Gastroesophageal sphincter (tissue), 4 donors: ENCODE results near the gene WDR26. TPM values are rescaled to one million over a fixed set of nuclear protein-coding genes. Genes with fewer than 3 reads are reported as not detected.

Source experiments
- ATAC-seq: fragments of 150-250 bp; one replicate; pipeline ENCODE4 v1.9.1; 2016; ENCODE audit warnings: mild to moderate bottlenecking, moderate library complexity
- H3K27ac ChIP-seq, 4 donors: fragments of 200-600 bp; sonication (generic) in 3 of 4; 1 replicate in 3 of 4; 2 replicates in 1 of 4; pipeline ENCODE4 v1.5.1; 2016 to 2019
- H3K27me3 ChIP-seq: fragments of 200-600 bp; sonication (generic); one replicate; pipeline ENCODE4 v1.5.1; 2019
- H3K36me3 ChIP-seq, 2 donors: fragments of 200-600 bp; sonication (generic); one replicate each; pipeline ENCODE4 v1.5.1; 2019; ENCODE audit warnings: control low read depth in 1 of 2
- H3K4me1 ChIP-seq, 3 donors: fragments of 200-600 bp; sonication (generic); 1 replicate in 2 of 3; 2 replicates in 1 of 3; pipeline ENCODE4 v1.5.1; 2016 to 2019; ENCODE audit warnings: control low read depth in 2 of 3
- H3K4me3 ChIP-seq, 2 donors: fragments of 200-600 bp; sonication (generic); one replicate each; pipeline ENCODE4 v1.5.1; 2019; ENCODE audit warnings: mild to moderate bottlenecking in 1 of 2, moderate library complexity in 1 of 2
- H3K9me3 ChIP-seq, 3 donors: fragments of 200-600 bp; sonication (generic); one replicate each; pipeline ENCODE4 v1.5.1; 2017 to 2019; ENCODE audit warnings: control low read depth in 2 of 3
- CTCF ChIP-seq, 4 experiments: fragments of 200-600 bp in 2 of 4; fragments of 450-650 bp in 2 of 4; sonication (generic) in 1 of 4; IDR thresholded peaks; one replicate each; pipeline ENCODE4 v1.5.1; 2017 to 2019; ENCODE audit warnings: antibody characterized with exemption in 4 of 4, mild to moderate bottlenecking in 2 of 4, moderate library complexity in 2 of 4
- EP300 ChIP-seq: sonication (generic); formaldehyde crosslinking; IDR thresholded peaks from one replicate; pipeline ENCODE4 v1.6.1; 2017; ENCODE audit warnings: antibody characterized with exemption, mild to moderate bottlenecking
- POLR2A ChIP-seq, 2 donors: fragments of 450-650 bp; IDR thresholded peaks; one replicate each; pipeline ENCODE4 v1.6.1; 2017; ENCODE audit warnings: antibody characterized with exemption in 2 of 2, mild to moderate bottlenecking in 2 of 2, moderate library complexity in 1 of 2
- POLR2AphosphoS5 ChIP-seq: sonication (generic); formaldehyde crosslinking; IDR thresholded peaks from one replicate; pipeline ENCODE4 v1.6.1; 2017; ENCODE audit warnings: antibody characterized with exemption
- WGBS, 2 donors: methylation state at CpG; one replicate each; pipeline ENCODE4 v1.1.5; 2018; ENCODE audit warnings: low coverage in 1 of 2; 5-methylcytosine and 5-hydroxymethylcytosine counted together
- total RNA-seq, 4 donors: library from RNA; depleted of rRNA; stranded (reverse); fragments of >200 nt; gene quantifications; one replicate each; pipeline ENCODE4 v1.1.0, GENCODE V29; 2016

Gene WDR26
- total RNA-seq, 4 donors from 2014 or later = 63.9 to 94.5 (median 77.7) TPM

- Histone ChIP-seq H3K4me1 (peaks cover 0 to 48% (median 17%) of the 10 kb centered on the region in 3 donors), H3K27me3 (no peaks in the 10 kb centered on the region), H3K9me3 (no peaks in the 10 kb centered on the region), H3K4me3 (peak overlapping the region; percentile 84 to 86), H3K36me3 (peaks cover 0 to 9% of the 10 kb centered on the region in 2 donors), H3K27ac (peak overlapping the region; percentile 95 to 99 (median 97))
- ATAC-seq = peak; percentile 21
- WGBS, 2 donors = 0% methylated on average over 1 to 4 of the region's 4 CpGs
- no peak for TF ChIP-seq CTCF (IDR thresholded peaks at IDR 0.05)
- TF ChIP-seq POLR2A (IDR thresholded peaks at IDR 0.05) = no peak
- peak; percentile 33 for TF ChIP-seq POLR2AphosphoS5
- TF ChIP-seq EP300 = no peak
Observed at GRCh38 chr1:224435318-224435763, 744 bp upstream of the WDR26 start.

GRCh38 chr1:224433701-224434672 is 610 bp downstream of the WDR26 start:
- peak; percentile 55 for ATAC-seq
- peaks cover 0 to 62% (median 17%) of the 10 kb centered on the region in 3 donors for H3K4me1 ChIP-seq
- no CpG with 5 or more reads among the region's 88 CpGs for WGBS, 2 donors

GRCh38 chr1:224433041-224433691 is 1.4 kb downstream of the WDR26 start:
- Histone ChIP-seq H3K4me3 (peak overlapping the region; percentile 84 to 86), H3K27ac (peak overlapping the region; percentile 95 to 99 (median 97)), H3K9me3 (no peaks in the 10 kb centered on the region), H3K27me3 (no peaks in the 10 kb centered on the region), H3K36me3 (peaks cover 0 to 11% of the 10 kb centered on the region in 2 donors), H3K4me1 (peaks cover 0 to 70% (median 18%) of the 10 kb centered on the region in 3 donors)
- 0% methylated on average over 10 to 18 of the region's 19 CpGs for WGBS, 2 donors
- TF ChIP-seq POLR2A (IDR thresholded peaks at IDR 0.05) = no peak
- no peak for TF ChIP-seq CTCF (IDR thresholded peaks at IDR 0.05)
- no peak for TF ChIP-seq EP300
- TF ChIP-seq POLR2AphosphoS5 = no peak
- no peak for ATAC-seq

More at GRCh38 chr1:224433701-224434672, 610 bp downstream of the WDR26 start:
- TF ChIP-seq POLR2A (IDR thresholded peaks at IDR 0.05) (no peak), EP300 (no peak), CTCF (IDR thresholded peaks at IDR 0.05) (no peak), POLR2AphosphoS5 (no peak)
- no peaks in the 10 kb centered on the region for H3K9me3 ChIP-seq
- no peaks in the 10 kb centered on the region for H3K27me3 ChIP-seq
- peaks cover 0 to 6% of the 10 kb centered on the region in 2 donors for H3K36me3 ChIP-seq
- peak overlapping the region; percentile 95 to 99 (median 97) for H3K27ac ChIP-seq
- peak overlapping the region; percentile 84 to 86 for H3K4me3 ChIP-seq

- Histone ChIP-seq H3K4me3 (peak overlapping the region; percentile 84 to 86), H3K36me3 (peaks cover 0 to 11% of the 10 kb centered on the region in 2 donors), H3K4me1 (peaks cover 5 to 75% (median 22%) of the 10 kb centered on the region in 3 donors), H3K9me3 (no peaks in the 10 kb centered on the region), H3K27me3 (no peaks in the 10 kb centered on the region), H3K27ac (peak overlapping the region; percentile 95 to 99 (median 97))
- ATAC-seq = no peak
- TF ChIP-seq POLR2AphosphoS5 (no peak), EP300 (no peak), POLR2A (IDR thresholded peaks at IDR 0.05) (no peak), CTCF (IDR thresholded peaks at IDR 0.05) (no peak)
- WGBS, 2 donors = 3 to 6% methylated on average over 5 to 6 of the region's 6 CpGs
Observed at GRCh38 chr1:224432672-224433040, 1.9 kb downstream of the WDR26 start.
